WERI-Rb-1 (cell line): ENCODE results near the gene UTS2.

Experiments used
- DNase-seq: peaks from one replicate; pipeline ENCODE4 v3.0.0-alpha.2; 2020
- H3K27ac ChIP-seq: fragments of 250-450 bp; sonication (Bioruptor Pico); 2 replicates; pipeline ENCODE4 v1.5.1; 2020; ENCODE audit warnings: mild to moderate bottlenecking, moderate library complexity
- H3K27me3 ChIP-seq: fragments of 250-450 bp; sonication (Bioruptor Pico); 2 replicates; pipeline ENCODE4 v1.5.1; 2021; ENCODE audit warnings: mild to moderate bottlenecking, low read depth, moderate library complexity; ENCODE audit not compliant: insufficient read depth, severe bottlenecking
- H3K36me3 ChIP-seq: fragments of 250-450 bp; sonication (Bioruptor Pico); 2 replicates; pipeline ENCODE4 v1.5.1; 2020; ENCODE audit warnings: mild to moderate bottlenecking, moderate library complexity
- H3K4me3 ChIP-seq: 2 replicates; pipeline ENCODE4 v1.5.1; 2011; ENCODE audit warnings: low read depth, mild to moderate bottlenecking, control low read depth, low read length
- H3K9me3 ChIP-seq: fragments of 250-450 bp; sonication (Bioruptor Pico); 2 replicates; pipeline ENCODE4 v1.5.1; 2021; ENCODE audit warnings: mild to moderate bottlenecking, moderate library complexity; ENCODE audit not compliant: severe bottlenecking
- TF ChIP-seq, protein P1 (sequence below): IDR thresholded peaks from 2 replicates; pipeline ENCODE4 v1.5.1; 2011; ENCODE audit warnings: low read depth, mild to moderate bottlenecking, control low read depth, inconsistent platforms, low read length

UTS2 gene

GRCh38 chr1:7824701-7825100 lies 28.2 kb downstream of the UTS2 start:
- TF ChIP-seq, protein P1, sequence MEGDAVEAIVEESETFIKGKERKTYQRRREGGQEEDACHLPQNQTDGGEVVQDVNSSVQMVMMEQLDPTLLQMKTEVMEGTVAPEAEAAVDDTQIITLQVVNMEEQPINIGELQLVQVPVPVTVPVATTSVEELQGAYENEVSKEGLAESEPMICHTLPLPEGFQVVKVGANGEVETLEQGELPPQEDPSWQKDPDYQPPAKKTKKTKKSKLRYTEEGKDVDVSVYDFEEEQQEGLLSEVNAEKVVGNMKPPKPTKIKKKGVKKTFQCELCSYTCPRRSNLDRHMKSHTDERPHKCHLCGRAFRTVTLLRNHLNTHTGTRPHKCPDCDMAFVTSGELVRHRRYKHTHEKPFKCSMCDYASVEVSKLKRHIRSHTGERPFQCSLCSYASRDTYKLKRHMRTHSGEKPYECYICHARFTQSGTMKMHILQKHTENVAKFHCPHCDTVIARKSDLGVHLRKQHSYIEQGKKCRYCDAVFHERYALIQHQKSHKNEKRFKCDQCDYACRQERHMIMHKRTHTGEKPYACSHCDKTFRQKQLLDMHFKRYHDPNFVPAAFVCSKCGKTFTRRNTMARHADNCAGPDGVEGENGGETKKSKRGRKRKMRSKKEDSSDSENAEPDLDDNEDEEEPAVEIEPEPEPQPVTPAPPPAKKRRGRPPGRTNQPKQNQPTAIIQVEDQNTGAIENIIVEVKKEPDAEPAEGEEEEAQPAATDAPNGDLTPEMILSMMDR: no peak
- no peaks in the 10 kb centered on the region for H3K9me3 ChIP-seq
- no peak overlapping the region for H3K4me3 ChIP-seq
- DNase-seq: peak; percentile 36
- 0 out of 2 replicates have a peak overlapping the region, but pooled peaks have one; percentile 8 for H3K27ac ChIP-seq
- peaks cover 88% of the 10 kb centered on the region for H3K36me3 ChIP-seq
- H3K27me3 ChIP-seq: no peaks in the 10 kb centered on the region

DNA sequence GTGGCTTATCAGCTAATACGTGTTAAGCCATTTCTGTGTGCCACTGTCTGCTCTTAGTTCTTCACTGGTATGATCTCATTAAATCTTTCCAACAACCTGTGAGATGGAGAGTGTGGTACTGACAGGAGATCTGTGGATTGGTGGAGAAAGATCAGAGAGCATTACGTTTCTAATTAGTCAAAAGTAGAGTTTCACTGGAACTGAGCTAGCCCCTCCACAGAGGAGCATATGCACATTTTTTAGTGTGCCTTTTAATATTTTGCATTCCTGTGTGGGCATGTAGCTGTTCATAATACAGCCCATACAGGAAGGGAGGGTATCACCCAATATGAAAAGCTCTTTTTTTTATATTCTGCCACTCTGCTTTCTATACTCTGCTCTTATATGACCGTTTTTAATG lies 31.6 kb downstream of the UTS2 start:
- Histone ChIP-seq H3K4me3 (no peak overlapping the region), H3K27ac (no peak overlapping the region), H3K27me3 (no peaks in the 10 kb centered on the region), H3K36me3 (peaks cover 73% of the 10 kb centered on the region), H3K9me3 (no peaks in the 10 kb centered on the region)
- DNase-seq: no peak
- TF ChIP-seq, protein P1: no peak

DNA sequence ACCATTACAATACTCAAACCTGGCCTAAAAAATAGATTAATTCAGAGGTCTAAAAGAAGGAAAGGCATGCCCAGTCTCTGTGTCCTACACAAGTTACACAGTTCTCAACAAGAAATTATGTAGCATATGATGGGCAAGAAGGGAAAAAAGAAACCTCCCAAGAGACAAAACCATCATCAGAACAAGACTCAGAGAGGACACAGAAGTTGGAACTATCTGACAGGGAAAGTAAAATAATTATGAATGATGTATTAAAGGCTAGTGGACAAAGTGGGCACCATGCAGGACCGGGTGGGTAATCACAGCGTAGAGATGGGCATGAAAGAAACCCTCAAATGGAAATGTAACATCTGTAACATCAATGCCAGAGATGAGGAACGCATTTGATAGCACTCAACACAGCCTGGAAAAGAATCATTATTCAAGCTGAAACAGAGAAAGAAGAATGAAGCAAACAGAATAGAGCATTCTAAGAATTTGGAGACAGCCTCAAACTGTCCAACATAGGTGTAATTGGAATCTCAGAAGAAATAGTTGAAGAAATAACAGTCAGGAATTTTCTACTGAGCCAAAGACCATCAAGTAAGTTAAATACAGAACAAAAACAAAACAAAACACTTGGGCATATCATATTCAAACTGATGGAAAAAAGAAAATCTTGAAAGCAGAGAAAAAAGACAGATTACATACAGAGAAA lies 39.0 kb downstream of the UTS2 start:
- no peak overlapping the region for H3K4me3 ChIP-seq
- H3K27me3 ChIP-seq: no peaks in the 10 kb centered on the region
- H3K36me3 ChIP-seq: peaks cover 62% of the 10 kb centered on the region
- H3K9me3 ChIP-seq: no peaks in the 10 kb centered on the region
- H3K27ac ChIP-seq: no peak overlapping the region
- TF ChIP-seq, protein P1: no peak
- DNase-seq: no peak

DNA sequence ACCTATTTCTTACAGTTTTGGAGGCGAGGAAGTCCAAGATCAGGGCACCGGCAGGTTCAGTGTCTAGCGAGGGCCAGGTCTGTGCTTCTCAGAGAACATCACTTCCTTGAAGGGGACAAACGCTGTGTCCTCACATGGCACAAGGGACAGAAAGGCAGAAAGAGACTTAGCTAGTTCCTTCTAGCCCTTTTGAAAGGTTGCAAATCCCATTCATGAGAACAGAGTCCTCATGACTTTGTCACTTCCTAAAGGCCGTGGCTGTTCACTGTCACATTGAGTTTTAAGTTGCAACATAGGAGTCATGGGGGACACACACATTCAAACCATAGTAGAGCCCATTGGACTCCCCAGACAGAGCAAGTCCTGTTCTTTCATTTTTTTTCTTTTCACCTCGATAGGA lies 41.4 kb downstream of the UTS2 start:
- TF ChIP-seq, protein P1: no peak
- H3K36me3 ChIP-seq: peaks cover 64% of the 10 kb centered on the region
- H3K4me3 ChIP-seq: no peak overlapping the region
- no peaks in the 10 kb centered on the region for H3K27me3 ChIP-seq
- no peak overlapping the region for H3K27ac ChIP-seq
- no peak for DNase-seq
- no peaks in the 10 kb centered on the region for H3K9me3 ChIP-seq

DNA sequence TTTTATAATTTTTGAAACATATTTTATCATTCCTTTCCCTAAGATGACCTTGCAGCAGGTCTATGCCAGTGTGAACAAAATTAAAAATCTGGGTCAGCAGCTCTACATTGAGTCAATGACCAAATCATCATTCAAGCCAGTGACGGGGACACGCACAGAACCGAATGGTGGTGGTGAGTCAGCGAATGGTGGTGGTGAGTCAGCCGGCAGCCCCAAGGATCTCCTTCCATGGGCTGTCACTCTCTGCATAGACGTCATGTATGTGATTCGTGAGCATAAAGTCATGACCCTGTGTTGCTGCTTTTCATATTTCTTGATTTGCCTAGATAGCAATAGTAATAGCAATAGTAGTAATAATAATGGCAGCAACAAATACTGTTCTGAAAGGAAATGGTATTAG lies 42.5 kb downstream of the UTS2 start:
- Histone ChIP-seq H3K36me3 (peaks cover 74% of the 10 kb centered on the region), H3K27me3 (no peaks in the 10 kb centered on the region), H3K27ac (no peak overlapping the region), H3K4me3 (no peak overlapping the region), H3K9me3 (no peaks in the 10 kb centered on the region)
- no peak for DNase-seq
- TF ChIP-seq, protein P1: no peak

DNA sequence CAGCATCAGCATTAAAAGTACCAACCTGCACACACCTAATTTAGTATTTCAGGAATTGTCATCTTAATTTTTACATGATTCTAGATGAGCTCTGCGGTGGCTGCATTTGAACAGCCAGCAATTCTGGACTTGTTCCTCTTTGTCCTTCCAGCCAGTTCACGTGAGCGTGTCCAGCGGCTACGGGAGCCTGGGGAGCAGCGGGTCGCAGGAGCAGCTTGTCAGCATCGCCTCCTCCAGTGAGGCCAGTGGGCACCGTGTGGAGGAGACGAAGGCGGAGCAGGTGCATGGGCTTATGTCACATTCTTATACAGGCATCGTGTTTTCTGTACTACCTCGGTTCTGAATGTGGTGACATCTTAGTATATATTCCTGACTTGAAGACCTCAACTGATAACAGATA lies 43.1 kb downstream of the UTS2 start:
- no peak overlapping the region for H3K27ac ChIP-seq
- no peaks in the 10 kb centered on the region for H3K9me3 ChIP-seq
- DNase-seq: no peak
- TF ChIP-seq, protein P1: no peak
- peaks cover 77% of the 10 kb centered on the region for H3K36me3 ChIP-seq
- no peaks in the 10 kb centered on the region for H3K27me3 ChIP-seq
- no peak overlapping the region for H3K4me3 ChIP-seq
